Endothelial cell of umbilical vein (primary cell): ENCODE measurements around the gene TMEM178B. TPM values are rescaled to one million over a fixed set of nuclear protein-coding genes. Genes with fewer than 3 reads are reported as not detected.

Experiments
- BruUV-seq: library from RNA; stranded (reverse); fragments of 400-500 nt; replicated peaks from 2 replicates; lab custom pipeline; 2021; lab: Mats Ljungman, UMichigan
- CTCF ChIA-PET: fragments of 300-600, 350-600 bp; sonication (Branson Sonifier 250); formaldehyde crosslinking; loops from one replicate; lab custom pipeline; 2021; ENCODE audit warnings: antibody characterized with exemption, inconsistent platforms; lab: Charles Lee
- POLR2A ChIA-PET: fragments of 300-600, 350-600 bp; sonication (Branson Sonifier 250); formaldehyde crosslinking; loops from one replicate; lab custom pipeline; 2021; ENCODE audit warnings: antibody characterized with exemption, inconsistent platforms; lab: Charles Lee
- DNase-seq: peaks from one replicate; pipeline ENCODE4 v3.0.0-alpha.2; 2011; ENCODE audit warnings: low read depth, low spot score
- FAIRE-seq: peaks from 2 replicates; lab custom pipeline; 2011; peaks lifted over from hg19 to GRCh38; lab: Jason Lieb, UNC
- H2AFZ ChIP-seq: 2 replicates; pipeline ENCODE4 v1.6.0; 2012; ENCODE audit warnings: low read depth, low read length, control low read depth, inconsistent platforms
- H3K27ac ChIP-seq: 2 replicates; pipeline ENCODE4 v1.5.1; 2011; ENCODE audit warnings: low read depth, mild to moderate bottlenecking, control low read depth, low read length, moderate library complexity; ENCODE audit not compliant: insufficient read depth
- H3K27me3 ChIP-seq, 2 experiments: 2 replicates each; pipeline versions ENCODE4 v1.6.0 to v1.6.1; 2011; ENCODE audit warnings: low read length in 2 of 2, mixed read lengths in 1 of 2; ENCODE audit not compliant: control insufficient read depth in 2 of 2, insufficient read depth in 2 of 2
- H3K36me3 ChIP-seq, 2 experiments: 2 replicates in 1 of 2; 3 replicates in 1 of 2; pipeline ENCODE4 v1.5.1; 2011; ENCODE audit warnings: low read length in 2 of 2, mild to moderate bottlenecking in 1 of 2, moderate library complexity in 1 of 2; ENCODE audit not compliant: control insufficient read depth in 2 of 2, insufficient read depth in 2 of 2; ENCODE audit errors: extremely low read depth in 1 of 2
- H3K4me1 ChIP-seq: 3 replicates; pipeline ENCODE4 v1.5.1; 2011; ENCODE audit warnings: mild to moderate bottlenecking, low read length; ENCODE audit not compliant: control insufficient read depth, insufficient read depth; ENCODE audit errors: extremely low read depth
- H3K4me2 ChIP-seq: 2 replicates; pipeline ENCODE4 v1.6.1; 2011; ENCODE audit warnings: low read length, control low read depth, mixed read lengths; ENCODE audit not compliant: insufficient read depth
- H3K4me3 ChIP-seq, 3 experiments: fragments of 200-600 bp in 1 of 3; sonication (generic), shearing (Covaris generic) in 1 of 3; replicated peaks in 1 of 3; 2 replicates each; pipeline ENCODE4 v1.5.1; 2011 to 2016; ENCODE audit warnings: control low read depth in 3 of 3, low read length in 3 of 3, mild to moderate bottlenecking in 2 of 3, inconsistent platforms in 1 of 3, low read depth in 1 of 3, moderate library complexity in 1 of 3; ENCODE audit not compliant: insufficient read depth in 1 of 3
- H3K79me2 ChIP-seq: 2 replicates; pipeline ENCODE4 v1.6.0; 2012; ENCODE audit warnings: low read length, inconsistent platforms; ENCODE audit not compliant: control insufficient read depth, insufficient read depth
- H3K9ac ChIP-seq: replicated peaks from 2 replicates; pipeline ENCODE3; 2011; ENCODE audit warnings: low read length, control low read depth; ENCODE audit not compliant: insufficient read depth; ENCODE audit errors: extremely low read depth
- H3K9me1 ChIP-seq: replicated peaks from 3 replicates; pipeline ENCODE4 v1.6.0; 2011; ENCODE audit warnings: mild to moderate bottlenecking, low read length; ENCODE audit not compliant: control insufficient read depth, insufficient read depth; ENCODE audit errors: extremely low read depth
- H3K9me3 ChIP-seq: replicated peaks from 2 replicates; pipeline ENCODE4 v1.5.1; 2012; ENCODE audit warnings: low read length, inconsistent platforms; ENCODE audit not compliant: control insufficient read depth, insufficient read depth
- H4K20me1 ChIP-seq: replicated peaks from 2 replicates; pipeline ENCODE3; 2011; ENCODE audit warnings: mild to moderate bottlenecking, low read length; ENCODE audit not compliant: control insufficient read depth, insufficient read depth; ENCODE audit errors: extremely low read depth
- FOS ChIP-seq: IDR thresholded peaks from 2 replicates; pipeline ENCODE4 v1.6.1; 2011; ENCODE audit warnings: mild to moderate bottlenecking, low read length, moderate library complexity, borderline replicate concordance; ENCODE audit not compliant: insufficient read depth
- JUN ChIP-seq: IDR thresholded peaks from 2 replicates; pipeline ENCODE4 v1.6.1; 2011; ENCODE audit warnings: borderline replicate concordance, low read depth; ENCODE audit not compliant: insufficient read length, insufficient read depth
- MAX ChIP-seq: IDR thresholded peaks from 2 replicates; pipeline ENCODE4 v1.6.1; 2011; ENCODE audit not compliant: insufficient read depth, insufficient read length
- MYC ChIP-seq: IDR thresholded peaks from one replicate; pipeline ENCODE4 v1.6.1; 2011; ENCODE audit warnings: mild to moderate bottlenecking, low read depth, low read length
- POLR2AphosphoS5 ChIP-seq: IDR thresholded peaks from 2 replicates; pipeline ENCODE4 v1.6.1; 2012; ENCODE audit warnings: low read depth, mild to moderate bottlenecking, control low read depth, low read length, moderate library complexity; ENCODE audit not compliant: insufficient read depth
- dilution Hi-C: fragments of 300-500 bp; cut with MboI; formaldehyde crosslinking; loops from one replicate; pipeline ENCODE4 v1.15.0; 2019; ENCODE audit warnings: low sequenced_read_pairs; ENCODE audit not compliant: extremely low pct_ligation_motif_present
- intact Hi-C: fragments of 100-400 bp; cut with micrococcal nuclease; formaldehyde crosslinking; loops from one replicate; pipeline ENCODE4 v1.10.0; 2022
- polyA plus RNA-seq, 4 experiments: library from polyadenylated mRNA; depleted of rRNA in 3 of 4; stranded (reverse) in 3 of 4; unstranded in 1 of 4; fragments of >200 nt; gene quantifications; 2 replicates each; pipeline versions ENCODE4 v1.2.1 to v1.2.3, GENCODE V29; 2011 to 2012; ENCODE audit warnings: missing spikeins in 1 of 4
- total RNA-seq: library from RNA; stranded (reverse); gene quantifications from 2 replicates; pipeline ENCODE4 v1.2.3, GENCODE V29; 2021

The TMEM178B gene
- total and polyA plus RNA-seq, 2 donors (not counting 3 experiments of a cell fraction or from before 2014, with no cell fraction given) = not detected

GRCh38 chr7:141344153-141344935 is 270.5 kb downstream of the TMEM178B start:
- Histone ChIP-seq H3K79me2 (no peaks in the 10 kb centered on the region), H3K4me3 (no peak overlapping the region), H3K9ac (no peak overlapping the region), H3K9me1 (no peaks in the 10 kb centered on the region), H3K27me3 (no peaks in the 10 kb centered on the region), H2AFZ (no peak overlapping the region), H3K4me1 (no peaks in the 10 kb centered on the region), H4K20me1 (no peaks in the 10 kb centered on the region), H3K4me2 (no peak overlapping the region), H3K36me3 (no peaks in the 10 kb centered on the region), H3K27ac (no peak overlapping the region), H3K9me3 (no peaks in the 10 kb centered on the region)
- FAIRE-seq (no peak), DNase-seq (no peak)
- intact Hi-C loops = loop anchor here (10.0 kb wide), 1 partner anchor 160 kb away; no protein-coding TSS in a partner anchor
- ChIA-PET CTCF (no interaction called here), POLR2A (no interaction called here)
- dilution Hi-C loops = no loop called here
- BruUV-seq = no TSS peak
- no peak for TF ChIP-seq MYC
- TF ChIP-seq FOS = no peak

GRCh38 chr7:141348728-141349127 is 274.9 kb downstream of the TMEM178B start:
- dilution Hi-C loops (no loop called here), intact Hi-C loops (loop anchor here (10.0 kb wide), 1 partner anchor 156 kb away; no protein-coding TSS in a partner anchor)
- H3K9ac ChIP-seq = no peak overlapping the region
- no peak overlapping the region for H3K4me3 ChIP-seq
- H3K4me2 ChIP-seq = no peak overlapping the region
- H4K20me1 ChIP-seq = no peaks in the 10 kb centered on the region
- H3K36me3 ChIP-seq = no peaks in the 10 kb centered on the region
- no peaks in the 10 kb centered on the region for H3K9me3 ChIP-seq
- ChIA-PET CTCF (interaction anchor here (0.9 kb wide), 1 partner anchor 17 kb away, joined by 3 read pairs; no protein-coding TSS in a partner anchor), POLR2A (no interaction called here)
- H2AFZ ChIP-seq = no peak overlapping the region
- no peaks in the 10 kb centered on the region for H3K4me1 ChIP-seq
- H3K9me1 ChIP-seq = no peaks in the 10 kb centered on the region
- DNase-seq (no peak), FAIRE-seq (no peak)
- BruUV-seq = no TSS peak
- H3K79me2 ChIP-seq = no peaks in the 10 kb centered on the region
- TF ChIP-seq JUN (no peak), POLR2AphosphoS5 (no peak), FOS (no peak), MAX (no peak)
- no peak overlapping the region for H3K27ac ChIP-seq
- H3K27me3 ChIP-seq = no peaks in the 10 kb centered on the region
